SHP77 treated with DMSO at 0.1 percent for 48 hours (cell line): ENCODE measurements around the gene ARFIP1.
"Not testable (repeated sequence)": the region's sequence is repeated elsewhere in the genome, so short reads cannot be mapped to it uniquely, and the experiment has no call there.

ENCODE experiments used
- DNase-seq: peaks from one replicate; lab custom pipeline; 2025; lab: John Stamatoyannopoulos, UW

The ARFIP1 gene

GRCh38 chr4:152843481-152844090, 63.8 kb downstream of the ARFIP1 start:
- no peak for DNase-seq

- no peak for DNase-seq
These were observed 67.6 kb downstream of the ARFIP1 start for GRCh38 chr4:152847376-152847775.

DNA sequence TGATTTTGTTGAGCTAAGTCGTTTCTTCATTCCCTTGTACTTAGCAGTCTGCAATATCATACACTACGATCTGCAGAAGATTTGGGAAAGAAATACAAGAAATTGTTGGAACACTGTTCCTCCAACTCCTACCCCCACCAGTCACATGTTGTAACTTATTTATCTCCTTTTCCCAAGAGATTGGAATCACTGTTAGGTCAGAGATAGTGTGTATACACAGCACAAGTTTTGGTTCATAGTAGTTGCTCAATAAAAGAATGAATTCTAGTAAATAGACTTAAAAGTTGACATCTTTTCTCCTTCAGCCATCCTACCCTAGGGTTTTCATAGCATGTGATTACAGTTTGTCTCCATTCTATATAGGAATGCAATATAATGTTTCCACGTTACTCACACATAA, 68.8 kb downstream of the ARFIP1 start:
- no peak for DNase-seq

DNA sequence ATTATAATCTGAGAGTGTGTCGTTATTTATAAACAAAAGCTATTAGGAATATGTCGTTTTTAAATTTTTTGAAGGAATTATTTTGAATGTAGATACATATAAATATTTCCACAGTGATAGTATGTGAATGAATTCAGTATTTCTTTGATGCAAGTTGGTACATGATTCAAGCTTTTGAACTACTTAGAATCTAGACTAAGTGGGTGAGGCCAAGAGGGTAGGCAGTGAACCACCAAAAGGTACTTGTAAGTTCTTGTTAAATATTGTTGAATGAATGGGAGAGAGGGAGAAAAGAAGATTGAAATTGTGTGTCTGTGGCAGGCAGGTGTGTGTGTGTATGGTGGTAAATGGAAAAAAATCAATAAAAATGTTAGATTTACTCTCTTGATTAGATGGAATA, 69.6 kb downstream of the ARFIP1 start:
- no peak for DNase-seq

DNA sequence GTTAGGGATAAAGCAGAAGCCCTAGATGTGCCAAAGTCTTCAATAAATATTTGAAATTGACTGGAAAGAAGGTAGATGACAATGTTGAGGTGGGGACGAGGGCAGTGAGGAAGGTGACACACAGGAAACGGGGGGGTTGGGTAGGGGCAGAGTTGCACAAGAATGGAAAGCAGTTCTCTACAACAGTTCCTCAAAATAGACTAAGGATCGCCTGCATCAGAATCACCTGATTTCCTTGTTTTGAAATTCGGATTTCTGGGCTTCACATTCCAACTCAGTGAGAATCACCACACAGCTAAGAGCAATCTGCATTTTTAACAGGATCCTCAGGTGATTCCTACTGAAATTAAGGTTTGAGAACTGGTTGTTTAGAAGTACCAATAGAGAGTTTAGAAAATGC, 70.6 kb downstream of the ARFIP1 start:
- no peak for DNase-seq

DNA sequence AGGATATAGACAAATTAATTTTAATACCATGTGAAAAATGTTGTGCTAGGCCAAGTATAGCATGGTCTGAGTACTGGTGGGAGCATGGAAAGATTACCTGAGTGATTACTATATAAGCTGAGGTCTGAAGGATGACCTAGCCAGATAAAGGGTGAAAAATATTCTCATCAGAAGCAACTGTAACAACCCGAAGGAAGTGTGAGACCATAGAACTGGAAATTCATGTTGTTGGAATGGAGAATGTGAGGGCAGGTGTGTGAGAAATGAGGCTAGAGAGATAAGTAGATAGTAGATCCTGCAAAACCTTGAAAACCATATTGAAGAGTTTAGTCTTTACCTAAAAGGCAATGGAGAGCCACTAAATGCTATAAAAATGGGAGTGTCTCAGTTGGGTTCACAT, 71.5 kb downstream of the ARFIP1 start:
- DNase-seq: no peak

GRCh38 chr4:152853293-152853692, 73.5 kb downstream of the ARFIP1 start:
- DNase-seq: no peak

GRCh38 chr4:152854016-152854415, 74.3 kb downstream of the ARFIP1 start:
- not testable (repeated sequence) for DNase-seq

- no peak for DNase-seq
These were observed 77.2 kb downstream of the ARFIP1 start for GRCh38 chr4:152856960-152857359.

- no peak for DNase-seq
These were observed 79.2 kb downstream of the ARFIP1 start for GRCh38 chr4:152858934-152859333.

- DNase-seq: no peak
These were observed 80.3 kb downstream of the ARFIP1 start for GRCh38 chr4:152860046-152860445.

DNA sequence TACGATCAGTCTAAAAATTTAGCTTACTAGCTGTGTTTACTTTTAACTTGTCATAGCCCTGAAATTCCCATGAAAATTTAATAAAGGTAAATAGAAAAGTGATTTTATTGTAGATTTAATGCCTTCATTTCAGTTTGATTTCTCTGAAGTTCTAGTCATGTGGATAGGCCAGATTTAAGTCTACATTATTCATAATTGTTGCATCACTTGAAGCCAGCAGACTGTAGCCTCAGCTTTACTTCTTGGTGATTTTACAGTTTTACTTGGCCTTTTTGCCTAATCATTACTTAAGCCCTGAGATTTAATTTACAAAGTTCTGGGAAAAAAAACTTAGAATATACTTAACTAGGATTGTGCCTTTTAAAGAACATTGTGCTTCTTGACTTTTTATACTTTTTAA, 82.9 kb downstream of the ARFIP1 start:
- no peak for DNase-seq

DNA sequence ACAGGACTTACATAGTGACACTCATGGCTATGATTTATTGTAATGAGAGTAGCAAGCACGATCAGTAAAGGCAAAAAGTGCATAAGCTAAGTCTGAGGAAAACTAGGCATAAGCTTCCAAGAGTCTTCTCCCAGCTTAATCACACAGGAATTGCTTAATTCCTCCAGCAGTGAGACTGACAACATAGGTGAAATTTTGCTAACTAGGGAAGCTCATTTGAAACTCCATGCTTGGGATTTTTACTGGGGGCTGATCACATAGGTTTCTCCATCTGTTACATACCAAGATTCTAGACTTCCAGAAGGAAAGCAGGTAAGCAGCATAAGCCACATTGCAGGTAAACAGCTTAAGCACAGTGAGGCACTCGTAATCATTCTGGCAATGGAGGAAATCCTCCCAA, 84.6 kb downstream of the ARFIP1 start:
- DNase-seq: no peak

DNA sequence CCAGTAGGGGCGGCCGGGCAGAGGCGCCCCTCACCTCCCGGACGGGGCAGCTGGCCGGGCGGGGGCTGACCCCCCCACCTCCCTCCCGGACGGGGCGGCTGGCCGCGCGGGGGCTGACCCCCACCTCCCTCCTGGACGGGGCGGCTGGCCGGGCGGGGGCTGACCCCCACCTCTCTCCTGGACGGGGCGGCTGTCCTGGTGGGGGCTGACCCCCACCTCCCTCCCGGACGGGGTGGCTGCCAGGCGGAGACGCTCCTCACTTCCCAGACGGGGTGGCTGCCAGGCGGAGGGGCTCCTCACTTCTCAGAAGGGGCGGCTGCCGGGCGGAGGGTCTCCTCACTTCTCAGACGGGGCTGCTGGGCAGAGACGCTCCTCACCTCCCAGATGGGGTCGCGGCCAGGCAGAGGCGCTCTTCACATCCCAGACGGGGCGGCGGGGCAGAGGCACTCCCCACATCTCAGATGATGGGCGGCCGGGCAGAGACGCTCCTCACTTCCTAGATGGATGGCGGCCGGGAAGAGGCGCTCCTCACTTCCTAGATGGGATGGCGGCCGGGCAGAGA, 86.8 kb downstream of the ARFIP1 start:
- not testable (repeated sequence) for DNase-seq

DNA sequence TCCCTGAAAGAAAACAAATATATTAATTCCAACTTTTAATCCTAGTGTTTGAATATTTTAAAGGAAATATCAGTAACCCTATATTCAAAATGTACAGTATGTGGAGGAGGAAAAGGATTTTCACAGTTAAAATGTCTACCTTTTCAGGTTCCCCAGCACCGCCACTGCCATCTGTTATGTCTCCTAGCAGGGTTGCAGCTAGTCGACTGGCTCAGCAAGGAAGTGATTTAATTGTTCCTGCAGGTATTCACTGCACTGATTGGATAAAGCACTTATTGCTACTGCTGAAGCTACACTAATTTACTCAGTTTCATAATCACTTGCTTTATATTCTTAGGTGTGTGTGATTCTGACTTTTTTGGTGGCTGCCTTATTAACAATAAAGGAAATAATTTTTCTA, 90.9 kb downstream of the ARFIP1 start:
- no peak for DNase-seq

GRCh38 chr4:152875261-152875660, 95.5 kb downstream of the ARFIP1 start:
- DNase-seq: no peak

GRCh38 chr4:152877868-152878267, 98.1 kb downstream of the ARFIP1 start:
- DNase-seq: no peak

DNA sequence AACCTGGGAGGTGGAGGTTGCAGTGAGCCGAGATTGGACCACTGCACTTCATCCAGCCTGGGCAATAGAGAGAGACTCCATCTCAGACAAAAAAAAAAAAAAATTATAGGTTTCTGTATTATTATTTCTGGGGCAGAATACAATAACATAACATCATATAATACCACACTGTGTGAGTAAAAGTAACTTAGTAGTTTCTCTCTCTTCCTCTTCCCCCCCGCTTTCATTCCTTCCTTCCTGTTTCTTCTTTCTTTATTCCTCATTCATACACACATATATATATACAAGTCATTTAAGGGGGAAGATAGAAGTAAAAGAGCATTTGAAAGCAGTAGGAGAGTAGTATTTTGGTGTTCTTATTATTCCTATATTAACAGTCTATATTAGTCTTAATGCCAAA, 100.5 kb downstream of the ARFIP1 start:
- DNase-seq: no peak

- no peak for DNase-seq
These were observed 102.2 kb downstream of the ARFIP1 start for GRCh38 chr4:152881974-152882373.

GRCh38 chr4:152885185-152885584, 105.4 kb downstream of the ARFIP1 start:
- no peak for DNase-seq

- DNase-seq: no peak
These were observed 106.4 kb downstream of the ARFIP1 start for GRCh38 chr4:152886201-152886600.

DNA sequence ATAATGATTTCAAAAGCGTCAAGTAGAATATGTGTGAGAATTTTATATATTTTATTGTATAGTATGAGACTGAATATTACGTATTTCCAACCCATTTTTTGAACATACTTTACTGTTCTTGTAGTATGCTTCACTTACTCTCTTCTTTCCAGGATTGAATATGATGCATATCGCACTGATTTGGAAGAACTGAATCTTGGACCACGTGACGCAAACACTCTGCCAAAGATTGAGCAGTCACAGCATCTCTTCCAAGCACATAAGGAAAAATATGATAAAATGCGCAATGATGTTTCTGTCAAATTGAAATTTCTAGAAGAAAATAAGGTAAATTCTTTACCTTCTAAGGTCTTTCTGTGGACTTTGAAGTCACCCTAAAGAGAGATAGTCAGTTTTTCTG, 108.2 kb downstream of the ARFIP1 start:
- DNase-seq: no peak

- no peak for DNase-seq
These were observed 113.2 kb downstream of the ARFIP1 start for GRCh38 chr4:152892974-152893373.

DNA sequence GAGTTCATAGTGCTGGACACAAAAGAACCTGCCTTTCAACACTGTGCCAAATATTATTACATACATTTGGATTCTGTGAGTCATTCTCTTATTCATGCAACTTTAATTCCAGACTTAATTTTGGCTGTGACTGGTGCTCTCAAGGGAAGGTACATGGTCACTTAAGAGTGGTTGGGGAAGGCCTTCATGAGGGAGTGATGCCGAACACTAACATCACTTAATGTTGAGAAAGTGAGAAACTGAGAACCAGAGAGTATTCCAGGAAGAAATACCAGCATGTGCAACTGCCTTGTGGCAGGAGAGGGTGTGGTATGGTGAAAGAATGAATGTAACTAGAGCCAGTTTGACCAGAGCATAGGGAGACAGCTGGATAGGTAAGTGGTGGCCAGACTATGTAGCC, 114.9 kb downstream of the ARFIP1 start:
- DNase-seq: no peak
